Measurements from ENCODE around the gene MTG1.

DNA sequence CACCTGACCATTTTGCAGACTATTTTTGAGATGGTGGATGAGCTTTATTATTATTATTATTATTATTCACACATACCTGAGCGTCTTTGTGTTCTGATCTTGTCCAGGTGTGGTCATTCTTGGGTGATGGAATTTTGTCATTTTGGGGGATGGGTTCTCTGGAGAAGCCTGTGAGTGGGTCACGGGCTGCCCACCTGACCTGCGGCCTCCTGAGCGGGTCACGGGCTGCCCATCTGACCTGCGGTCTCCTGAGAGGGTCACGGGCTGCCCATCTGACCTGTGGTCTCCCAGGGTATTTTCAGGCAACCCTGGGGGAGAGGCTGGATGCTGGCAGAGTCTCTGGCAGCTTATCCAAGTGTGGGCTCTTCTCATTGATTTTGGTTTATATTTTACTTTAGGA is 67.1 kb downstream of the MTG1 start:
- TF ChIP-seq, protein P1, sequence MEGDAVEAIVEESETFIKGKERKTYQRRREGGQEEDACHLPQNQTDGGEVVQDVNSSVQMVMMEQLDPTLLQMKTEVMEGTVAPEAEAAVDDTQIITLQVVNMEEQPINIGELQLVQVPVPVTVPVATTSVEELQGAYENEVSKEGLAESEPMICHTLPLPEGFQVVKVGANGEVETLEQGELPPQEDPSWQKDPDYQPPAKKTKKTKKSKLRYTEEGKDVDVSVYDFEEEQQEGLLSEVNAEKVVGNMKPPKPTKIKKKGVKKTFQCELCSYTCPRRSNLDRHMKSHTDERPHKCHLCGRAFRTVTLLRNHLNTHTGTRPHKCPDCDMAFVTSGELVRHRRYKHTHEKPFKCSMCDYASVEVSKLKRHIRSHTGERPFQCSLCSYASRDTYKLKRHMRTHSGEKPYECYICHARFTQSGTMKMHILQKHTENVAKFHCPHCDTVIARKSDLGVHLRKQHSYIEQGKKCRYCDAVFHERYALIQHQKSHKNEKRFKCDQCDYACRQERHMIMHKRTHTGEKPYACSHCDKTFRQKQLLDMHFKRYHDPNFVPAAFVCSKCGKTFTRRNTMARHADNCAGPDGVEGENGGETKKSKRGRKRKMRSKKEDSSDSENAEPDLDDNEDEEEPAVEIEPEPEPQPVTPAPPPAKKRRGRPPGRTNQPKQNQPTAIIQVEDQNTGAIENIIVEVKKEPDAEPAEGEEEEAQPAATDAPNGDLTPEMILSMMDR (IDR thresholded peaks at IDR 0.05; ENCODE audit: insufficient read depth, low read depth, low read length): no peak
- TF ChIP-seq EZH2 (IDR thresholded peaks at IDR 0.05; ENCODE audit: insufficient read depth, low read length): no peak

Data from astrocyte (in vitro differentiated cells and primary cell).